SK-N-SH (cell line): ENCODE measurements around the gene MEF2C. TPM values are rescaled to one million over a fixed set of nuclear protein-coding genes. Genes with fewer than 3 reads are reported as not detected.
A peak's percentile ranks its signal among the peaks of the same experiment; 100 is the strongest.

Experiments used
- CTCF ChIA-PET: fragments of 300-600, 350-600 bp; formaldehyde crosslinking; extraction: SDS; loops from one replicate; lab custom pipeline; 2021; lab: Yijun Ruan, JAX
- POLR2A ChIA-PET: fragments of 350-600 bp; sonication (Branson Sonifier 250); formaldehyde crosslinking; extraction: SDS; loops from one replicate; lab custom pipeline; 2020; ENCODE audit warnings: antibody characterized with exemption, inconsistent platforms; lab: Yijun Ruan, JAX
- DNase-seq: peaks from one replicate; pipeline ENCODE4 v3.0.0; 2012
- H2AFZ ChIP-seq: fragments of 200-600 bp; sonication (generic); 2 replicates; pipeline ENCODE4 v1.8.1; 2016; ENCODE audit warnings: antibody characterized with exemption, mild to moderate bottlenecking, low read depth
- H3F3A ChIP-seq: fragments of 200-600 bp; sonication (generic); replicated peaks from 2 replicates; pipeline ENCODE3; 2016; ENCODE audit warnings: antibody characterized with exemption, mild to moderate bottlenecking; ENCODE audit not compliant: insufficient read depth
- H3K27ac ChIP-seq, 2 experiments: fragments of 200-500 bp in 1 of 2; fragments of 200-600 bp in 1 of 2; sonication (Bioruptor generic) in 1 of 2; sonication (generic), shearing (Covaris generic) in 1 of 2; 2 replicates each; pipeline versions ENCODE4 v1.5.1 to v1.6.1; 2014 to 2016; ENCODE audit warnings: low read depth in 2 of 2, inconsistent platforms in 1 of 2, low read length in 1 of 2, mild to moderate bottlenecking in 1 of 2, mixed read lengths in 1 of 2
- H3K27me3 ChIP-seq: fragments of 200-600 bp; sonication (generic), shearing (Covaris generic); 2 replicates; pipeline ENCODE4 v1.6.1; 2016; ENCODE audit warnings: mixed run types; ENCODE audit not compliant: insufficient read depth
- H3K36me3 ChIP-seq, 2 experiments: fragments of 200-500 bp in 1 of 2; fragments of 200-600 bp in 1 of 2; sonication (Bioruptor generic) in 1 of 2; sonication (generic) in 1 of 2; replicated peaks in 1 of 2; 2 replicates each; pipeline versions ENCODE3 to v1.5.1; 2014 to 2016; ENCODE audit warnings: low read length in 1 of 2, mild to moderate bottlenecking in 1 of 2; ENCODE audit not compliant: insufficient read depth in 2 of 2, control insufficient read depth in 1 of 2
- H3K4me1 ChIP-seq, 2 experiments: fragments of 200-500 bp in 1 of 2; fragments of 200-600 bp in 1 of 2; sonication (Bioruptor generic) in 1 of 2; sonication (generic), shearing (Covaris generic) in 1 of 2; 2 replicates each; pipeline versions ENCODE4 v1.5.1 to v1.6.1; 2014 to 2016; ENCODE audit warnings: low read depth in 1 of 2, low read length in 1 of 2, mixed run types in 1 of 2; ENCODE audit not compliant: insufficient read depth in 2 of 2, control insufficient read depth in 1 of 2
- H3K4me2 ChIP-seq: fragments of 200-600 bp; sonication (generic), shearing (Covaris generic); 2 replicates; pipeline ENCODE4 v1.6.1; 2017; ENCODE audit warnings: mixed run types
- H3K4me3 ChIP-seq, 2 experiments: fragments of 200-500 bp in 1 of 2; fragments of 200-600 bp in 1 of 2; sonication (Bioruptor generic) in 1 of 2; sonication (generic), shearing (Covaris generic) in 1 of 2; 2 replicates each; pipeline versions ENCODE4 v1.5.1 to v1.8.1; 2014 to 2016; ENCODE audit warnings: low read depth in 2 of 2, inconsistent platforms in 1 of 2, low read length in 1 of 2, mild to moderate bottlenecking in 1 of 2, mixed read lengths in 1 of 2, moderate library complexity in 1 of 2
- H3K79me2 ChIP-seq: fragments of 200-600 bp; sonication (generic); 2 replicates; pipeline ENCODE4 v1.8.1; 2017; ENCODE audit warnings: mild to moderate bottlenecking; ENCODE audit not compliant: insufficient read depth
- H3K9ac ChIP-seq: fragments of 200-600 bp; sonication (generic); 2 replicates; pipeline ENCODE4 v1.6.1; 2017; ENCODE audit warnings: mixed run types
- H3K9me2 ChIP-seq: fragments of 200-600 bp; sonication (generic); 2 replicates; pipeline ENCODE4 v1.6.1; 2017; ENCODE audit warnings: mixed run types
- H3K9me3 ChIP-seq: fragments of 200-600 bp; sonication (generic); 2 replicates; pipeline ENCODE4 v1.6.1; 2017; ENCODE audit warnings: mixed run types, mild to moderate bottlenecking, moderate library complexity
- H4K20me1 ChIP-seq: fragments of 200-600 bp; sonication (generic); 2 replicates; pipeline ENCODE4 v1.6.1; 2017; ENCODE audit warnings: mild to moderate bottlenecking, mixed run types; ENCODE audit not compliant: insufficient read depth
- FOXM1 ChIP-seq: IDR thresholded peaks from 2 replicates; pipeline ENCODE4 v1.4.0; 2012; ENCODE audit warnings: low read depth, mild to moderate bottlenecking
- GATA2 ChIP-seq: sonication (generic); formaldehyde crosslinking; IDR thresholded peaks from 2 replicates; pipeline ENCODE4 v1.5.0; 2020; ENCODE audit warnings: mild to moderate bottlenecking, missing genetic modification reagents
- MAX ChIP-seq: IDR thresholded peaks from 2 replicates; pipeline ENCODE4 v1.4.0; 2012; ENCODE audit warnings: low read depth
- MXI1 ChIP-seq: IDR thresholded peaks from 2 replicates; pipeline ENCODE4 v1.6.1; 2012; ENCODE audit warnings: mild to moderate bottlenecking, low read depth, low read length, improper control_type of control experiment
- RAD21 ChIP-seq: IDR thresholded peaks from 2 replicates; pipeline ENCODE4 v1.6.1; 2012; ENCODE audit warnings: mild to moderate bottlenecking, low read length
- RCOR1 ChIP-seq: fragments of 150-350 bp; IDR thresholded peaks from 2 replicates; pipeline ENCODE4 v1.6.1; 2017; ENCODE audit warnings: antibody characterized with exemption, low read length
- RXRA ChIP-seq: IDR thresholded peaks from 2 replicates; pipeline ENCODE4 v1.4.0; 2012; ENCODE audit warnings: low read depth, mild to moderate bottlenecking, borderline replicate concordance
- SIN3A ChIP-seq: IDR thresholded peaks from 2 replicates; pipeline ENCODE4 v1.6.1; 2012; ENCODE audit warnings: low read depth, mild to moderate bottlenecking, low read length, moderate library complexity, borderline replicate concordance
- WGBS: methylation state at CpG from one replicate; pipeline ENCODE4 v1.1.6; 2017; ENCODE audit warnings: low lambda C conversion rate; 5-methylcytosine and 5-hydroxymethylcytosine counted together
- polyA plus RNA-seq, 3 experiments: library from polyadenylated mRNA; depleted of rRNA; stranded (reverse); fragments of >200 nt; gene quantifications; 2 replicates each; pipeline ENCODE4 v1.2.3, GENCODE V29; 2012

MEF2C gene
- polyA plus RNA-seq, 1 of the 3 experiments (the other 2 are of a cell fraction): 1.2 TPM

GRCh38 chr5:88884608-88884877 is 1.6 kb upstream of the MEF2C start:
- ChIA-PET POLR2A (no interaction called here), CTCF (interaction anchor here (1.1 kb wide), 2 partner anchors 48 to 165 kb away, joined by 3 read pairs; no protein-coding TSS in a partner anchor)
- no peaks in the 10 kb centered on the region for H3K27me3 ChIP-seq
- peaks cover 0 to 2% of the 10 kb centered on the region in 2 experiments; a peak in 2 of 4 replicates for H3K4me1 ChIP-seq
- WGBS: 55% methylated on average over 2 of the region's 2 CpGs
- H3K9ac ChIP-seq: peak overlapping the region; percentile 77; the same call in 1 of the 2 replicates
- H3K27ac ChIP-seq: peak overlapping the region; percentile 72 to 73; a peak in 3 of 4 replicates
- H3K36me3 ChIP-seq: no peaks in the 10 kb centered on the region
- H3K9me2 ChIP-seq: no peaks in the 10 kb centered on the region
- H3F3A ChIP-seq: peaks cover 10% of the 10 kb centered on the region
- H3K4me2 ChIP-seq: peak overlapping the region; percentile 69
- peak overlapping the region; percentile 88 for H2AFZ ChIP-seq
- H4K20me1 ChIP-seq: no peaks in the 10 kb centered on the region
- H3K79me2 ChIP-seq: no peaks in the 10 kb centered on the region
- peak; percentile 20 for DNase-seq
- no peaks in the 10 kb centered on the region for H3K9me3 ChIP-seq
- H3K4me3 ChIP-seq: peak overlapping the region; percentile 54 to 93
- TF ChIP-seq GATA2 (CRISPR knock-in tag) (no peak), FOXM1 (no peak), RXRA (no peak), RCOR1 (no peak)

GRCh38 chr5:88883836-88884607 is 1.0 kb upstream of the MEF2C start:
- Histone ChIP-seq H3K4me1 (peaks cover 0 to under 1% of the 10 kb centered on the region in 2 experiments; a peak in 2 of 4 replicates), H3K9me3 (no peaks in the 10 kb centered on the region), H3K9me2 (no peaks in the 10 kb centered on the region), H3K9ac (peak overlapping the region; percentile 77; the same call in 1 of the 2 replicates), H3K4me3 (peak overlapping the region; percentile 54 to 93), H3K27me3 (no peaks in the 10 kb centered on the region), H3K4me2 (peak overlapping the region; percentile 69), H2AFZ (peak overlapping the region; percentile 88), H3K27ac (peak overlapping the region; percentile 72 to 73), H3K36me3 (no peaks in the 10 kb centered on the region), H3F3A (peaks cover 10% of the 10 kb centered on the region)
- ChIA-PET CTCF (interaction anchor here (1.0 to 1.1 kb wide), 3 partner anchors 49 to 165 kb away, joined by 3 read pairs; no protein-coding TSS in a partner anchor), POLR2A (no interaction called here)
- 3% methylated on average over 44 of the region's 46 CpGs for WGBS
- peak; percentile 69 for DNase-seq
- TF ChIP-seq MAX (peak; percentile 90), RAD21 (peak; percentile 9; the same call in 1 of the 2 replicates), SIN3A (0 out of 2 replicates have a peak, but pooled peaks have one; percentile 40), MXI1 (peak; percentile 86), RXRA (no peak)
- TF ChIP-seq, all 33 proteins: peak for 4
- Histone ChIP-seq H3K79me2 (no peaks in the 10 kb centered on the region), H4K20me1 (no peaks in the 10 kb centered on the region)
